NCI-H2081 treated with DMSO at 0.1 percent for 48 hours (cell line): Measurements from ENCODE around the gene TAS2R50.

Experiments used
- DNase-seq: peaks from one replicate; lab custom pipeline; 2025; lab: John Stamatoyannopoulos, UW

Gene TAS2R50

DNA sequence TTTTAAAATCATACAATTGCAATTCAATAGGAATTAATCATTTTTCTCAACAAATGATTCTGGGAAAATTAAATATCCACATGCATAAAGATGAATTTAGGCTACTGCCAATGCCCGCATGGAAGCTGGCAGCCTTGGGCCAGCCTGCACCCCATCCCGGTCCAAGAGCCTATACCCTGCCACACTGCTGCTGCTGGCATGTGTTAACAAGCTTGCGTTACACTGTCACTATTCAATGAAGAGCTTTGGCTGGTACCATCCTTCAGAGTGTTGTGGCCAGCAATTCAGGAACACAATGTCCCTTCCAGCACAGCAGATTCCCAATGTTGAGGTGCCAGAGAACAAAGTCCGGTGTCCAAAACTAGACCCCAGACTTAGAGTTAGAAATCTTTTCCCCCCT is 34.1 kb downstream of the TAS2R50 start:
- DNase-seq: no peak

DNA sequence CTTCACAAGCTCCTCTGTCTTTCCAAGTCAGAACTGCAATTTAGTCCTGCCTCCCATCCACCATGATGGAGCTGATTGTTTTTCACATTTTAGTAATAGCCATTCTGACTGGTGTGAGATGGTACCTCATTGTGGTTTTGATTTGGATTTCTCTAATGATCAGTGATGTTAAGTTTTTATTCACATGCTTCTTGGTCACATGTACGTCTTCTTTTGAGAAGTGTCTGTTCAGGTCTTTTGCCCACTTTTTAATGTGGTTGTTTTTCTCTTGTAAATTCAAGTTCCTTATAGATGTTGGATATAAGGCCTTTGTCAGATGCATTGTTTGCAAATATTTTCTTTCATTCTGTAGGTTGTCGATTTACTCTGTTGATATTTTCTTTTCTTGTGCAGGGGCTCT is 43.5 kb downstream of the TAS2R50 start:
- no peak for DNase-seq

DNA sequence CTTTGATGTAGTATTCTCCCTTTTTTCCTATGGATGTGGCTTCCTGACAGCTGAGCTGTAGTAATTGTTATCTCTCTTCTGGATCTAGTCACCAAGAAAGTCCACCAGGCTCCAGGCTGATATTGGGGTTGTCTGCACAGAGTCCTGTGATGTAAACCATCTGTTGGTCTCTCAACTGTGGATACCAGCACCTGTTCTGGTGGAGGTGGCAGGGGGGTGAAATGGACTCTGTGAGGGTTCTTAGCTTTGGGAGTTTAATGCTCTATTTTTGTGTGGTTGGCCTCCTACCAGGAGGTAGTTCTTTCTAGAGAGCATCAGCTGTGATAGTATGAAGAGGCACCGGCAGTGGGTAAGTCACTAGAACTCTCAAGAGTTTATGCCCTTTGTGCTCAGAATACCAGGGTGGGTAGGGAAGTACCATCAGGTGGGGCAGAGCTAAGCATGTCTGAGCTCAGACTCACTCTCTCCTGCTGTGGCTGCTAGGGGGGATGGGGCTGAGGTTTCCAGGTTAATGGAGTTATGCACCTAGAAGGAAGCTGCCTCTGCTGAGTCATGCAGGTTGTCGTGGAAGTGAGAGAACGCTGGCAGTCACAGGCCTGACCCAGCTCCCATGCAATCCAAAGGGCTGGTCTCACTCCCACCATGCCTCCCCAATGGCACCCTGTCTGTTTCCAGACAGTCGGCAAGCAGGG is 44.6 kb downstream of the TAS2R50 start:
- no peak for DNase-seq

DNA sequence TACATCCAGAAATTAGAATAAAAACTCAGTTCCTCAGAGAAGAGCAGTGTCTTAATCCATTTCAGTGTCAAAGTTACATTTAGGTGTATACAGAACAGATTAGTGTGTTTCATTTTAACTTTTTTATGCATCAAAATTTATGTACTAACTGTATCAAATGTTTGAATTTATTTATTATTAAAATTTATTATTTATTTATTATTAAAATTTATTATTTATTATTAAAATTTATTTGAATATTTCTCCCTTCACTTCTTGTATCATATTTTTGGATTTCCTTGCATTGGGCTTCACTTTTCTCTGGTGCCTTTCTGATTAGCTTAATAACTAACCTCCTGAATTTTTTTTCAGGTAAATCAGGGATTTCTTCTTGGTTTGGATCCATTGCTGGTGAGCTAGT is 45.3 kb downstream of the TAS2R50 start:
- no peak for DNase-seq

DNA sequence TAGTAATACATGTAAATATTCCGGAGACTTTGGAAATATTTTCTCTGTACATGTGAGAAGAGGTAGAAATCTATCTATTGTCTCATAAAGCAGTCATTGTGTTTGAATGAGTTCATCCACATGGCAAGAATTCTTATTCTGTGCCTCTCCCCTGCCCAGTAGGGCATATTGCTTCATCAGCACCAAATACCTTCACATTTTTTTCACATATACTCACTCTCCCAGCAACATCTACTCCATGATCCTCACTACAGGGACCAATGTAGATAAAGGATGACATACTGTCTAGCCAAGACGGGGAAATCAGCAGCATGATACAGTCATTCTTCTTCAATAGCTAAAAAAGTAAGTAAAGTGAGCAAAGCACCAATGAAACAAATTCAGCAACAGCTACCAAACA is 46.3 kb downstream of the TAS2R50 start:
- DNase-seq: no peak

DNA sequence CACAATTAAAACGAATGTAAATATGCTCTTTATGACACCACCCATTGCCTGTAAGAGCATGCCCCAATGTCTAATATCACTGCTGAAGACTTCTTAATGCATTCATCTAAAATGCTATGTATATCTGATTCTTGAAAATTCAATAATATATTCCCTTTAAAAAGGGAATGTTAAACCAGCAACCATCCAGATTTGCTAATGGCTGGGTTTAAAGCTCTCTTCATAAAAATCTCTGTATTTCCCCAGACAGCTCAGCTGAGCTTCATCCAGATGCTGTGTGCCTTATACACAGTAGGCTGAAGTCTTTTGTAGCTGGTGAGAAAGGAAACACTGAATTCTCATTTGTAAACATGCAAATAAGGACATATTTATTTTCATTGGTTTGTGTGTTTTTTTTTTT is 47.5 kb downstream of the TAS2R50 start, which contains the start of gene TAS2R14:
TSS of gene TAS2R14 (minus strand) at position 101 of the 400 bp plus-strand sequence. CDS start at position 45, 56 bp downstream.
- no peak for DNase-seq

DNA sequence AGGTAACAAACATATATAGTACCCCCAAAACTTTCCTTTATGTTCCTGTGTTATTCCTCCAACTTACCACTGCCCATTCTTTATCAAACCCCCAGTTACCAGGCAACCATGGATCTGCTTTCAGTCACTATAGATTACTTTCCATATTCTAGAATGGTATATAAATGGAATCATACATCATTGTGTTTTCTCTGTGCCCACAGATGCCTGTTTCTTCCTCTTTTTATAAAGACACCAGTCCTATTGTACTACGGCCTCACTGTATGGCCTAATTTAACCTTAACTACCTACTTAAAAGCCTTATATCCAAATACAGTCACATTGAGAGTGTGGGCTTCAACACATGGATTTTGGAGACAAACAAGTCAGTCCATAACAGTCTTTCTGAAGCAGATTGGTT is 50.2 kb downstream of the TAS2R50 start:
- DNase-seq: no peak
